GM23248 (cell line): ENCODE data around the gene RAP2B.

Source experiments
- EZH2 ChIP-seq: fragments of 200-600 bp; sonication (generic); IDR thresholded peaks from 2 replicates; pipeline ENCODE4 v1.6.1; 2018; ENCODE audit warnings: antibody characterized with exemption, mild to moderate bottlenecking; ENCODE audit not compliant: insufficient read depth, poor library complexity, severe bottlenecking
- EZH2phosphoT487 ChIP-seq: fragments of 200-600 bp; sonication (generic); IDR thresholded peaks from 2 replicates; pipeline ENCODE4 v1.6.1; 2018; ENCODE audit warnings: antibody characterized with exemption, moderate library complexity, mild to moderate bottlenecking, low read depth; ENCODE audit not compliant: insufficient read depth

DNA sequence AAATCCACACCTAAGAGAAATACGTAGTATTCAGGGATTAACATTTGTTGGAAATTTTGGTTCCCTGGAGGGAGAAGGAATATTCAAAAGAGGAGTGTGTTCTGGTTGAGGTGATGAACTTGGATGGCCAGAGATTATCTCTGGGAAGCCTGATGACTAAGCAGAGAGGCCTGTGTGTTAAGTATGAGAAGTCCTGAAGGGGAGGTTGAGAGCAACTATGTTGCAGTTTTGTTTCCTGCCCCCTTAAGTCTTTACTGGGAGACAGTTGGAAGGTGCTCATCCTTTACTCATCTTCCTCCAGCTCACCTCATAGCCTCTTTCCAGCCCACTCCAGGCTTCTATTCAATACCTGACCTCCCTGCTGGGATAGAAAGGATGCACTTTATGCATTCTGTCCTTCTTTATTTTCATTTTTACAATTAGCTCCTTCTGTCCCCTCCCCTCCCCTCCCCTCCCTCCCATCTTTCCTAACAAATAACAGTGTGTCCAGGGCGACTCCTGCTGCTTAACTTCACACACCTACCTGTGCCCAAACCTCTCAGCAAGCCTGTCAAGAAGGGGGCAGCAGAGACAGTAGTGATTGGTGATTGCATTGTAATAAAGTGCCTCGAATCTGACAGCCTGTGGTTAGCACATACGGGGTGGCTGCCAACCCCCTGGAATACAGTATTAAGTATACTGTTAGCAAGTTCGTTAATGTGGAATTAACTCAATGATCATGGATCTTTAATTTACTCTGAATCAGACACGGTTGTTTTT lies 11.9 kb downstream of the RAP2B start:
- TF ChIP-seq EZH2 = no peak
- no peak for TF ChIP-seq EZH2phosphoT487
